ENCODE measurements around the gene ZNF30. TPM values are rescaled to one million over a fixed set of nuclear protein-coding genes. Genes with fewer than 3 reads are reported as not detected.

Gene ZNF30
- total RNA-seq, 1 experiment from 2014 or later, result 8.3 TPM

GRCh38 chr19:34938886-34939285 lies 12.2 kb downstream of the ZNF30 start:
- Histone ChIP-seq H2BK15ac (ENCODE audit: low read depth, low read length) (no peak overlapping the region), H2BK120ac (ENCODE audit: low read depth, low read length, poor library complexity, severe bottlenecking) (no peak overlapping the region), H4K20me1 (ENCODE audit: control insufficient read depth, insufficient read depth, insufficient read length) (no peaks in the 10 kb centered on the region), H3K79me2 (ENCODE audit: insufficient read depth, low read length) (no peaks in the 10 kb centered on the region), H2AK5ac (ENCODE audit: insufficient read length, low read length) (no peak overlapping the region), H3K79me1 (ENCODE audit: insufficient read depth, low read depth, low read length, poor library complexity, severe bottlenecking) (no peaks in the 10 kb centered on the region), H2BK20ac (ENCODE audit: low read depth, low read length, poor library complexity, severe bottlenecking) (no peak overlapping the region), H3K9ac (ENCODE audit: extremely low read depth, insufficient read length, low read length) (no peak overlapping the region), H3K27ac (ENCODE audit: insufficient read length, low read depth, low read length) (no peak overlapping the region), H4K91ac (ENCODE audit: insufficient read length, low read depth, low read length) (no peak overlapping the region), H3K4me2 (ENCODE audit: insufficient read depth, insufficient read length, low read length) (no peak overlapping the region), H3K4me1 (ENCODE audit: insufficient read depth, low read length) (no peaks in the 10 kb centered on the region), H3K4ac (ENCODE audit: low read depth, low read length) (no peak overlapping the region), H3K14ac (ENCODE audit: insufficient read depth, low read length) (no peak overlapping the region), H3K27me3 (ENCODE audit: insufficient read depth, low read length) (no peaks in the 10 kb centered on the region), H4K8ac (replicated peaks; ENCODE audit: insufficient read length, low read depth, low read length) (no peak overlapping the region), H2BK12ac (ENCODE audit: insufficient read length, low read depth, low read length) (no peak overlapping the region), H3K56ac (ENCODE audit: insufficient read length, low read depth, low read length) (no peak overlapping the region), H4K5ac (ENCODE audit: insufficient read length, low read depth, low read length) (no peak overlapping the region), H3K23ac (ENCODE audit: insufficient read length, low read depth, low read length) (no peak overlapping the region), H3K23me2 (ENCODE audit: insufficient read length, low read depth, low read length, poor library complexity, severe bottlenecking) (no peaks in the 10 kb centered on the region), H3K18ac (ENCODE audit: insufficient read length, low read depth, low read length) (no peak overlapping the region), H2BK5ac (ENCODE audit: insufficient read length, low read length) (no peak overlapping the region), H3T11ph (ENCODE audit: low read length) (no peak overlapping the region), H2AFZ (ENCODE audit: low read length) (no peak overlapping the region), H3K9me3 (ENCODE audit: control insufficient read depth, low read depth, low read length) (peaks cover 10% of the 10 kb centered on the region)
- no peak overlapping the region for H3K27ac Mint-ChIP-seq
- WGBS (ENCODE audit: extremely low coverage, insufficient read length, low lambda C conversion rate), result no CpG with 5 or more reads among the region's 10 CpGs
- peaks cover 59 to 67% (median 62%) of the 10 kb centered on the region in 3 experiments for H3K36me3 Mint-ChIP-seq (ENCODE audit: insufficient read depth in 1 of 3, low read depth in 3 of 3)
- H3K4me3 Mint-ChIP-seq, result no peak overlapping the region
- no peaks in the 10 kb centered on the region for H3K27me3 Mint-ChIP-seq (ENCODE audit: low read depth)
- H3K9me3 Mint-ChIP-seq, result peaks cover 21 to 34% of the 10 kb centered on the region in 2 experiments
- DNase-seq, result no peak
- no peak for TF ChIP-seq CTCF (conservative IDR thresholded peaks at IDR 0.05)
- H3K4me1 Mint-ChIP-seq, result no peaks in the 10 kb centered on the region

Data from H9 (cell line).